PFSK-1 (cell line): ENCODE results near the gene SERTM1.

Experiments
- POLR2AphosphoS5 ChIP-seq: IDR thresholded peaks from 2 replicates; pipeline ENCODE4 v1.6.1; 2012; ENCODE audit warnings: low read depth, mild to moderate bottlenecking, control low read depth, low read length, moderate library complexity
- TF ChIP-seq, protein P1 (sequence below), 2 experiments: IDR thresholded peaks; 2 replicates each; pipeline versions ENCODE4 v1.6.1 to v1.8.0; 2011 to 2012; ENCODE audit warnings: low read depth in 2 of 2, low read length in 2 of 2, control low read depth in 1 of 2, inconsistent platforms in 1 of 2, mild to moderate bottlenecking in 1 of 2, moderate library complexity in 1 of 2; ENCODE audit not compliant: insufficient read depth in 1 of 2

DNA sequence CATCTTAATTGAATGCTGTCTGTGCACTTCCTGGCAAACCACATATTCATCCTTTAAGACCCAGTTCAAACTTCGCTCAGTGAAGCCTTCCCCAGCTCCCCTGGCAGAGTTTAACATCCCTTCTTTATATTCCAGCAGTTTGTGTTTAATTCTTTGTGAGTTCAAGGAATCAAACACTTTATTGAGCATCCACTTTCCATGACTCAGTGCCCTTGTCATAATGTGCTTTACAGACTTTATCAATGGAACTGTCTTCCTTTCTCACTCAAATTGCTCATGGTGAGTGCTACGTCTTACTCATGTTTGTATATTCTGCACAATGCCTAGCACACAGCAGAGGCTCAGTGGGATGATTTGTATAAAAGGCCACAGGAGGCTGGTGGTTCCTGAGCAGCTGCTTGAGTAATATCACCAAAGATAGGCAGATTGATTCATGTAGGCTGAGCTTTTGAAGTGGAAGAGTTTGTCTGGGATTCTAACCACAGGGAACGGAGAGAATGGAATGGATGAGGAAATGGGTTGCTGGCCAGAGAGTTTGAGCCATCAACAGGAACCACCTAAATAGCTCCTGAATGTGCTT is 44.2 kb downstream of the SERTM1 start:
- TF ChIP-seq POLR2AphosphoS5 = no peak
- TF ChIP-seq, protein P1, sequence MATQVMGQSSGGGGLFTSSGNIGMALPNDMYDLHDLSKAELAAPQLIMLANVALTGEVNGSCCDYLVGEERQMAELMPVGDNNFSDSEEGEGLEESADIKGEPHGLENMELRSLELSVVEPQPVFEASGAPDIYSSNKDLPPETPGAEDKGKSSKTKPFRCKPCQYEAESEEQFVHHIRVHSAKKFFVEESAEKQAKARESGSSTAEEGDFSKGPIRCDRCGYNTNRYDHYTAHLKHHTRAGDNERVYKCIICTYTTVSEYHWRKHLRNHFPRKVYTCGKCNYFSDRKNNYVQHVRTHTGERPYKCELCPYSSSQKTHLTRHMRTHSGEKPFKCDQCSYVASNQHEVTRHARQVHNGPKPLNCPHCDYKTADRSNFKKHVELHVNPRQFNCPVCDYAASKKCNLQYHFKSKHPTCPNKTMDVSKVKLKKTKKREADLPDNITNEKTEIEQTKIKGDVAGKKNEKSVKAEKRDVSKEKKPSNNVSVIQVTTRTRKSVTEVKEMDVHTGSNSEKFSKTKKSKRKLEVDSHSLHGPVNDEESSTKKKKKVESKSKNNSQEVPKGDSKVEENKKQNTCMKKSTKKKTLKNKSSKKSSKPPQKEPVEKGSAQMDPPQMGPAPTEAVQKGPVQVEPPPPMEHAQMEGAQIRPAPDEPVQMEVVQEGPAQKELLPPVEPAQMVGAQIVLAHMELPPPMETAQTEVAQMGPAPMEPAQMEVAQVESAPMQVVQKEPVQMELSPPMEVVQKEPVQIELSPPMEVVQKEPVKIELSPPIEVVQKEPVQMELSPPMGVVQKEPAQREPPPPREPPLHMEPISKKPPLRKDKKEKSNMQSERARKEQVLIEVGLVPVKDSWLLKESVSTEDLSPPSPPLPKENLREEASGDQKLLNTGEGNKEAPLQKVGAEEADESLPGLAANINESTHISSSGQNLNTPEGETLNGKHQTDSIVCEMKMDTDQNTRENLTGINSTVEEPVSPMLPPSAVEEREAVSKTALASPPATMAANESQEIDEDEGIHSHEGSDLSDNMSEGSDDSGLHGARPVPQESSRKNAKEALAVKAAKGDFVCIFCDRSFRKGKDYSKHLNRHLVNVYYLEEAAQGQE (IDR thresholded peaks at IDR 0.05; ENCODE audit: insufficient read depth in 1 of 2, low read depth in 2 of 2, low read length in 2 of 2) = no peak
